ENCODE data around the gene LSP1. TPM values are rescaled to one million over a fixed set of nuclear protein-coding genes. Genes with fewer than 3 reads are reported as not detected.
"Not testable (repeated sequence)": the region's sequence is repeated elsewhere in the genome, so short reads cannot be mapped to it uniquely, and the experiment has no call there.

LSP1 gene
- total and polyA plus RNA-seq, 2 experiments from 2014 or later = 29.9 to 47.0 TPM

DNA sequence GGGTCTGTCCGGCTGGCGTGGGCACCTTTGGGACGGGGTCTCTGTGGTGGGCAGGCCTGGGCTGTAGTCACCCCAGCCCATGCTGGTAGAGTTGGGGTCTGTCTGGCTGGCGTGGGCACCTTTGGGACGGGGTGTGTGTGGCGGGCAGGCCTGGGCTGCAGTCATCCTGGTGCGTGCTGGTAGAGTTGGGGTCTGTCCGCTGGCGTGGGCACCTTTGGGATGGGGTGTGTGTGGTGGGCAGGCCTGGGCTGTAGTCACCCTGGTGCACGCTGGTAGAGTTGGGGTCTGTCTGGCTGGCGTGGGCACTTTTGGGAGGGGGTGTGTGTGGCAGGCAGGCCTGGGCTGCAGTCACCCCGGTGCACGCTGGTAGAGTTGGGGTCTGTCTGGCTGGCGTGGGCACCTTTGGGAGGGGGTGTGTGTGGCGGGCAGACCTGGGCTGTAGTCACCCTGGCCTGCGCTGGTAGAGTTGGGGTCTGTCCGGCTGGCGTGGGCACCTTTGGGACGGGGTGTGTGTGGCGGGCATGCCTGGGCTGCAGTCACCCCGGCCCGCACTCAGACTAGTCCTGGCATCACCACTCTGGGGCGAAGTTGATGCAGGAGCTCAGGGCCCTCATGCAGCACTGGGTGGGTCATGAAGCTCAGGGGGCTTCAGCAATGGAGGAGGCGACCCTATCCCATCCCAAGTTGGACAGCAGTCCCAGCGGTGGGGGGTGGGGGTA lies 19.5 kb downstream of the LSP1 start:
- H4K20me1 ChIP-seq (ENCODE audit: insufficient read depth, poor library complexity, severe bottlenecking) = no peaks in the 10 kb centered on the region
- H3K27me3 ChIP-seq = no peaks in the 10 kb centered on the region
- H3K4me1 ChIP-seq (ENCODE audit: insufficient read depth) = peaks cover 29% of the 10 kb centered on the region
- H3K4me2 ChIP-seq = no peak overlapping the region
- no peak overlapping the region for H2AFZ ChIP-seq
- H3K36me3 ChIP-seq (replicated peaks; ENCODE audit: insufficient read depth, low read depth) = no peaks in the 10 kb centered on the region
- no peaks in the 10 kb centered on the region for H3K9me3 ChIP-seq (ENCODE audit: low read depth)
- H3K4me3 ChIP-seq = no peak overlapping the region
- H3K9me2 ChIP-seq (replicated peaks; ENCODE audit: insufficient read depth) = no peaks in the 10 kb centered on the region
- H3K79me2 ChIP-seq = no peaks in the 10 kb centered on the region
- no peak for DNase-seq (ENCODE audit: low spot score)
- H3K27ac ChIP-seq = no peak overlapping the region
- TF ChIP-seq EZH2phosphoT487 (IDR thresholded peaks at IDR 0.05; ENCODE audit: low read depth, severe bottlenecking, unreplicated experiment) (no peak), EZH2 (IDR thresholded peaks at IDR 0.05; ENCODE audit: borderline replicate concordance) (no peak)
- TF ChIP-seq, protein P1, sequence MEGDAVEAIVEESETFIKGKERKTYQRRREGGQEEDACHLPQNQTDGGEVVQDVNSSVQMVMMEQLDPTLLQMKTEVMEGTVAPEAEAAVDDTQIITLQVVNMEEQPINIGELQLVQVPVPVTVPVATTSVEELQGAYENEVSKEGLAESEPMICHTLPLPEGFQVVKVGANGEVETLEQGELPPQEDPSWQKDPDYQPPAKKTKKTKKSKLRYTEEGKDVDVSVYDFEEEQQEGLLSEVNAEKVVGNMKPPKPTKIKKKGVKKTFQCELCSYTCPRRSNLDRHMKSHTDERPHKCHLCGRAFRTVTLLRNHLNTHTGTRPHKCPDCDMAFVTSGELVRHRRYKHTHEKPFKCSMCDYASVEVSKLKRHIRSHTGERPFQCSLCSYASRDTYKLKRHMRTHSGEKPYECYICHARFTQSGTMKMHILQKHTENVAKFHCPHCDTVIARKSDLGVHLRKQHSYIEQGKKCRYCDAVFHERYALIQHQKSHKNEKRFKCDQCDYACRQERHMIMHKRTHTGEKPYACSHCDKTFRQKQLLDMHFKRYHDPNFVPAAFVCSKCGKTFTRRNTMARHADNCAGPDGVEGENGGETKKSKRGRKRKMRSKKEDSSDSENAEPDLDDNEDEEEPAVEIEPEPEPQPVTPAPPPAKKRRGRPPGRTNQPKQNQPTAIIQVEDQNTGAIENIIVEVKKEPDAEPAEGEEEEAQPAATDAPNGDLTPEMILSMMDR (IDR thresholded peaks at IDR 0.05; ENCODE audit: poor library complexity) = no peak
- 94% methylated on average over 20 of the region's 25 CpGs for WGBS (ENCODE audit: low lambda C conversion rate, missing lambda C conversion rate)

- H3K4me1 ChIP-seq (ENCODE audit: insufficient read depth) = peaks cover 37% of the 10 kb centered on the region
- TF ChIP-seq EZH2 (IDR thresholded peaks at IDR 0.05; ENCODE audit: borderline replicate concordance) = no peak
- TF ChIP-seq, protein P1 (IDR thresholded peaks at IDR 0.05; ENCODE audit: poor library complexity) = no peak
- no peak for TF ChIP-seq EZH2phosphoT487 (IDR thresholded peaks at IDR 0.05; ENCODE audit: low read depth, severe bottlenecking, unreplicated experiment)
- no peaks in the 10 kb centered on the region for H3K36me3 ChIP-seq (replicated peaks; ENCODE audit: insufficient read depth, low read depth)
- peak overlapping the region; percentile 65 for H3K27ac ChIP-seq
- H3K79me2 ChIP-seq = no peaks in the 10 kb centered on the region
- no peak for DNase-seq (ENCODE audit: low spot score)
- 53% methylated on average over 5 of the region's 11 CpGs for WGBS (ENCODE audit: low lambda C conversion rate, missing lambda C conversion rate)
- no peaks in the 10 kb centered on the region for H3K9me2 ChIP-seq (replicated peaks; ENCODE audit: insufficient read depth)
- H2AFZ ChIP-seq = no peak overlapping the region
- no peak overlapping the region for H3K4me3 ChIP-seq
- H3K4me2 ChIP-seq = no peak overlapping the region
- H3K27me3 ChIP-seq = no peaks in the 10 kb centered on the region
- no peaks in the 10 kb centered on the region for H4K20me1 ChIP-seq (ENCODE audit: insufficient read depth, poor library complexity, severe bottlenecking)
- H3K9me3 ChIP-seq (ENCODE audit: low read depth) = no peaks in the 10 kb centered on the region
Measured at GRCh38 chr11:1873048-1873812, 20.3 kb downstream of the LSP1 start.

DNA sequence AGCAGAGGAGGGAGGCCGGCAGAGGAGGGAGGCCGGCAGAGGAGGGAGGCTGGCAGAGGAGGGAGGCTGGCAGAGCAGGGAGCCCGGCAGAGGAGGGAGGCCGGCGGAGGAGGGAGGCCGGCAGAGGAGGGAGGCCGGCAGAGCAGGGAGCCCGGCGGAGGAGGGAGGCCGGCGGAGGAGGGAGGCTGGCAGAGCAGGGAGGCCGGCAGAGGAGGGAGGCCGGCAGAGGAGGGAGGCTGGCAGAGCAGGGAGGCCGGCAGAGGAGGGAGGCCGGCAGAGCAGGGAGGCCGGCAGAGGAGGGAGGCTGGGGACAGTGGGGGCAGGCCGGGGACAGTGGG lies 20.9 kb downstream of the LSP1 start:
- Histone ChIP-seq H3K4me1 (ENCODE audit: insufficient read depth) (peaks cover 38% of the 10 kb centered on the region), H3K27ac (peak overlapping the region; percentile 65)
- not testable (repeated sequence) for H3K36me3 ChIP-seq (replicated peaks; ENCODE audit: insufficient read depth, low read depth); H3K9me3 ChIP-seq (ENCODE audit: low read depth); H3K79me2 ChIP-seq; H3K27me3 ChIP-seq; H4K20me1 ChIP-seq (ENCODE audit: insufficient read depth, poor library complexity, severe bottlenecking); DNase-seq (ENCODE audit: low spot score); H3K9me2 ChIP-seq (replicated peaks; ENCODE audit: insufficient read depth); H3K4me3 ChIP-seq; H3K4me2 ChIP-seq; H2AFZ ChIP-seq
- no CpG with 5 or more reads among the region's 17 CpGs for WGBS (ENCODE audit: low lambda C conversion rate, missing lambda C conversion rate)

GRCh38 chr11:1874441-1875092 lies 21.7 kb downstream of the LSP1 start:
- Histone ChIP-seq H3K27ac (peak overlapping the region; percentile 99), H3K4me1 (ENCODE audit: insufficient read depth) (peaks cover 38% of the 10 kb centered on the region), H3K4me2 (peak overlapping the region; percentile 73)
- not testable (repeated sequence) for H3K4me3 ChIP-seq; H3K9me2 ChIP-seq (replicated peaks; ENCODE audit: insufficient read depth); H3K9me3 ChIP-seq (ENCODE audit: low read depth); DNase-seq (ENCODE audit: low spot score); H3K79me2 ChIP-seq; H4K20me1 ChIP-seq (ENCODE audit: insufficient read depth, poor library complexity, severe bottlenecking); H3K36me3 ChIP-seq (replicated peaks; ENCODE audit: insufficient read depth, low read depth); H2AFZ ChIP-seq; H3K27me3 ChIP-seq
- WGBS (ENCODE audit: low lambda C conversion rate, missing lambda C conversion rate) = 71% methylated on average over 13 of the region's 17 CpGs
